HL-60 (cell line): Measurements from ENCODE around the gene MLC1.

Experiments used
- DNase-seq, 2 experiments: peaks; one replicate each; pipeline ENCODE4 v3.0.0-alpha.2; 2010 to 2020; ENCODE audit warnings: low read depth in 1 of 2, low spot score in 1 of 2
- H3K27ac ChIP-seq: fragments of 250-450 bp; sonication (Bioruptor Pico); replicated peaks from 2 replicates; pipeline ENCODE4 v1.5.1; 2020; ENCODE audit warnings: mild to moderate bottlenecking, moderate library complexity
- H3K27me3 ChIP-seq: fragments of 250-450 bp; sonication (Bioruptor Pico); 2 replicates; pipeline ENCODE4 v1.5.1; 2021; ENCODE audit warnings: mild to moderate bottlenecking, moderate library complexity; ENCODE audit not compliant: insufficient read depth, poor library complexity, severe bottlenecking
- H3K4me3 ChIP-seq: replicated peaks from 2 replicates; pipeline ENCODE4 v1.5.1; 2011; ENCODE audit warnings: mild to moderate bottlenecking, control low read depth, low read length; ENCODE audit not compliant: insufficient read depth
- CTCF ChIP-seq: IDR thresholded peaks from one replicate; pipeline ENCODE4 v1.5.1; 2011; ENCODE audit warnings: low read length, control low read depth, inconsistent platforms; ENCODE audit not compliant: insufficient read depth
- GABPA ChIP-seq: IDR thresholded peaks from 2 replicates; pipeline ENCODE4 v1.6.1; 2012; ENCODE audit warnings: low read depth
- POLR2AphosphoS5 ChIP-seq: IDR thresholded peaks from 2 replicates; pipeline ENCODE4 v1.6.1; 2012; ENCODE audit warnings: low read depth
- SPI1 ChIP-seq: IDR thresholded peaks from 2 replicates; pipeline ENCODE4 v1.6.1; 2012; ENCODE audit warnings: low read depth, mild to moderate bottlenecking, borderline replicate concordance
- TF ChIP-seq, protein P1 (sequence below): IDR thresholded peaks from 2 replicates; pipeline ENCODE4 v1.6.1; 2012; ENCODE audit warnings: low read depth; ENCODE audit not compliant: insufficient replicate concordance

The MLC1 gene

DNA sequence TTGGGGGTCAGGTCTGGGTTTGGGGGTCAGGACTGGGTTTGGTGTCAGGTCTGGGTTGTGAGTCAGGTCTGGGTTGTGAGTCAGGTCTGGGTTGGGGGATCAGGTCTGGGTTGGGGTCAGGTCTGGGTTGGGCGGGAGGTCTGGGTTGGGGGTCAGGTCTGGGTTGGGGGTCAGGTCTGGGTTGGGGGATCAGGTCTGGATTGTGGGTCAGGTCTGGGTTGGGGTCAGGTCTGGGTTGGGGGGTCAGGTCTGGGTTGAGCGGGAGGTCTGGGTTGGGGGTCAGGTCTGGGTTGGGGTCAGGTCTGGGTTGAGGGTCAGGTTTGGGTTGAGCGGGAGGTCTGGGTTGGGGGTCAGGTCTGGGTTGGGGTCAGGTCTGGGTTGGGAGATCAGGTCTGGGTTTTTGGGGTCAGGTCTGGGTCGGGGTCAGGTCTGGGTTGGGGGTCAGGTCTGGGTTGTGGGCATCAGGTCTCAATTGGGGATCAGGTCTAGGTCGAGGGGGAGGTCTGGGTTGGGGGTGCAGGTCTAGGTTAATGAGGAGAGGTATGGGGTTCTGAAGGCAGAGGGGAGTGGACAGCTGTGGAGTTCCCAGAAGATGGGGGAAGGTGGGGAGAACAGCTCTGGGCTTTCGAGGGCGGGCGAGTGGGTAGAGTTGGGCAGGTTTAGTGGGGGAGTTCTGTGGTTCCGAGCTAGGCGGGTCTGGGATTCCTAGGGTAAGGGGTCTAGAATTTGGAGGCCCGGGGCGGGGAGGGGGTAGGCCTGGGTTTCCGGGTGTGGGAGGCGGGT is 27.8 kb downstream of the MLC1 start:
- Histone ChIP-seq H3K27ac (no peak overlapping the region), H3K27me3 (peaks cover 2% of the 10 kb centered on the region), H3K4me3 (no peak overlapping the region)
- no peak for DNase-seq
- TF ChIP-seq POLR2AphosphoS5 (no peak), GABPA (no peak), CTCF (no peak), SPI1 (no peak)
- TF ChIP-seq, protein P1, sequence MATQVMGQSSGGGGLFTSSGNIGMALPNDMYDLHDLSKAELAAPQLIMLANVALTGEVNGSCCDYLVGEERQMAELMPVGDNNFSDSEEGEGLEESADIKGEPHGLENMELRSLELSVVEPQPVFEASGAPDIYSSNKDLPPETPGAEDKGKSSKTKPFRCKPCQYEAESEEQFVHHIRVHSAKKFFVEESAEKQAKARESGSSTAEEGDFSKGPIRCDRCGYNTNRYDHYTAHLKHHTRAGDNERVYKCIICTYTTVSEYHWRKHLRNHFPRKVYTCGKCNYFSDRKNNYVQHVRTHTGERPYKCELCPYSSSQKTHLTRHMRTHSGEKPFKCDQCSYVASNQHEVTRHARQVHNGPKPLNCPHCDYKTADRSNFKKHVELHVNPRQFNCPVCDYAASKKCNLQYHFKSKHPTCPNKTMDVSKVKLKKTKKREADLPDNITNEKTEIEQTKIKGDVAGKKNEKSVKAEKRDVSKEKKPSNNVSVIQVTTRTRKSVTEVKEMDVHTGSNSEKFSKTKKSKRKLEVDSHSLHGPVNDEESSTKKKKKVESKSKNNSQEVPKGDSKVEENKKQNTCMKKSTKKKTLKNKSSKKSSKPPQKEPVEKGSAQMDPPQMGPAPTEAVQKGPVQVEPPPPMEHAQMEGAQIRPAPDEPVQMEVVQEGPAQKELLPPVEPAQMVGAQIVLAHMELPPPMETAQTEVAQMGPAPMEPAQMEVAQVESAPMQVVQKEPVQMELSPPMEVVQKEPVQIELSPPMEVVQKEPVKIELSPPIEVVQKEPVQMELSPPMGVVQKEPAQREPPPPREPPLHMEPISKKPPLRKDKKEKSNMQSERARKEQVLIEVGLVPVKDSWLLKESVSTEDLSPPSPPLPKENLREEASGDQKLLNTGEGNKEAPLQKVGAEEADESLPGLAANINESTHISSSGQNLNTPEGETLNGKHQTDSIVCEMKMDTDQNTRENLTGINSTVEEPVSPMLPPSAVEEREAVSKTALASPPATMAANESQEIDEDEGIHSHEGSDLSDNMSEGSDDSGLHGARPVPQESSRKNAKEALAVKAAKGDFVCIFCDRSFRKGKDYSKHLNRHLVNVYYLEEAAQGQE: no peak

- TF ChIP-seq, protein P1: no peak
- TF ChIP-seq CTCF (no peak), POLR2AphosphoS5 (no peak), SPI1 (no peak), GABPA (no peak)
- Histone ChIP-seq H3K27me3 (peaks cover 2% of the 10 kb centered on the region), H3K27ac (no peak overlapping the region), H3K4me3 (no peak overlapping the region)
- no peak for DNase-seq
Observed at GRCh38 chr22:50056214-50056972, 28.8 kb downstream of the MLC1 start.

GRCh38 chr22:50053861-50054260 is 31.4 kb downstream of the MLC1 start:
- DNase-seq: no peak
- H3K4me3 ChIP-seq: no peak overlapping the region
- no peak overlapping the region for H3K27ac ChIP-seq

More at GRCh38 chr22:50053861-50054260, 31.4 kb downstream of the MLC1 start:
- no peak for TF ChIP-seq POLR2AphosphoS5
- TF ChIP-seq, protein P1: no peak
- TF ChIP-seq CTCF: no peak
- no peak for TF ChIP-seq GABPA
- TF ChIP-seq SPI1: no peak
- H3K27me3 ChIP-seq: peaks cover 2% of the 10 kb centered on the region
